IMR-90 (cell line): Measurements from ENCODE around the gene MAP2K5. TPM values are rescaled to one million over a fixed set of nuclear protein-coding genes. Genes with fewer than 3 reads are reported as not detected.

Experiments
- ATAC-seq: fragments of 200-7000 bp; cut with Tn5 transposase; 2 replicates; pipeline ENCODE4 v1.9.1; 2020; ENCODE audit warnings: low read depth, mild to moderate bottlenecking, moderate library complexity
- BruUV-seq: library from RNA; stranded (reverse); fragments of 400-500 nt; replicated peaks from 2 replicates; lab custom pipeline; 2021; lab: Mats Ljungman, UMichigan
- CTCF ChIA-PET: fragments of 300-600 bp; formaldehyde crosslinking; extraction: SDS; loops from one replicate; lab custom pipeline; 2021; ENCODE audit warnings: antibody characterized with exemption; lab: Yijun Ruan, JAX
- POLR2A ChIA-PET: fragments of 300-600 bp; sonication (Branson Sonifier 250); formaldehyde crosslinking; loops from one replicate; lab custom pipeline; 2022; ENCODE audit warnings: antibody characterized with exemption; ENCODE audit not compliant: unreplicated experiment; lab: Charles Lee
- DNase-seq: peaks from one replicate; pipeline ENCODE4 v3.0.0; 2013
- H2AFZ ChIP-seq: replicated peaks from 2 replicates; pipeline ENCODE3; 2013; ENCODE audit warnings: low read length, mild to moderate bottlenecking; ENCODE audit not compliant: poor library complexity
- H2AK5ac ChIP-seq: 2 replicates; pipeline ENCODE4 v1.6.1; 2013; ENCODE audit warnings: low read depth, low read length, inconsistent platforms
- H2AK9ac ChIP-seq: replicated peaks from 2 replicates; pipeline ENCODE3; 2013; ENCODE audit warnings: mild to moderate bottlenecking, low read depth, low read length, moderate library complexity; ENCODE audit not compliant: poor library complexity
- H2BK120ac ChIP-seq: 2 replicates; pipeline ENCODE4 v1.6.1; 2013; ENCODE audit warnings: low read depth, low read length, inconsistent platforms
- H2BK15ac ChIP-seq: 3 replicates; pipeline ENCODE4 v1.6.1; 2013; ENCODE audit warnings: low read depth, low read length, inconsistent platforms
- H2BK20ac ChIP-seq: 2 replicates; pipeline ENCODE4 v1.6.1; 2013; ENCODE audit warnings: low read depth, mild to moderate bottlenecking, inconsistent platforms, low read length, moderate library complexity
- H2BK5ac ChIP-seq: 2 replicates; pipeline ENCODE4 v1.6.1; 2013; ENCODE audit warnings: mild to moderate bottlenecking, low read depth, low read length, inconsistent platforms; ENCODE audit not compliant: poor library complexity, severe bottlenecking
- H3K14ac ChIP-seq: replicated peaks from 2 replicates; pipeline ENCODE4 v1.6.1; 2013; ENCODE audit warnings: low read depth, low read length, inconsistent platforms
- H3K18ac ChIP-seq: 2 replicates; pipeline ENCODE4 v1.6.1; 2013; ENCODE audit warnings: low read depth, low read length, control low read depth
- H3K23ac ChIP-seq: 2 replicates; pipeline ENCODE4 v1.6.1; 2013; ENCODE audit warnings: low read depth, low read length, inconsistent platforms
- H3K27ac ChIP-seq: 2 replicates; pipeline ENCODE4 v1.5.1; 2013; ENCODE audit warnings: mild to moderate bottlenecking, control low read depth, low read length; ENCODE audit not compliant: insufficient read depth
- H3K27me3 ChIP-seq: 2 replicates; pipeline ENCODE4 v1.6.1; 2013; ENCODE audit warnings: low read length; ENCODE audit not compliant: control insufficient read depth, insufficient read depth
- H3K36me3 ChIP-seq: 2 replicates; pipeline ENCODE4 v1.6.1; 2013; ENCODE audit warnings: low read length, mixed read lengths; ENCODE audit not compliant: control insufficient read depth, insufficient read depth
- H3K4ac ChIP-seq: 2 replicates; pipeline ENCODE4 v1.6.1; 2013; ENCODE audit warnings: low read depth, low read length, inconsistent platforms
- H3K4me1 ChIP-seq: 2 replicates; pipeline ENCODE4 v1.6.1; 2013; ENCODE audit warnings: low read length, mixed read lengths; ENCODE audit not compliant: control insufficient read depth, insufficient read depth
- H3K4me2 ChIP-seq: 2 replicates; pipeline ENCODE4 v1.6.1; 2013; ENCODE audit warnings: low read depth, mild to moderate bottlenecking, control low read depth, low read length, moderate library complexity
- H3K4me3 ChIP-seq: 2 replicates; pipeline ENCODE4 v1.5.1; 2013; ENCODE audit warnings: low read depth, mild to moderate bottlenecking, control low read depth, low read length, moderate library complexity; ENCODE audit not compliant: insufficient read depth
- H3K56ac ChIP-seq: 2 replicates; pipeline ENCODE4 v1.6.1; 2013; ENCODE audit warnings: low read length, inconsistent platforms; ENCODE audit not compliant: insufficient read depth; ENCODE audit errors: extremely low read depth
- H3K79me1 ChIP-seq, 2 experiments: 2 replicates each; pipeline ENCODE4 v1.6.1; 2013; ENCODE audit warnings: low read length in 2 of 2, inconsistent platforms in 1 of 2, low read depth in 1 of 2
- H3K9ac ChIP-seq: 2 replicates; pipeline ENCODE4 v1.6.1; 2013; ENCODE audit warnings: low read depth, low read length, control low read depth
- H3K9me1 ChIP-seq: 2 replicates; pipeline ENCODE4 v1.6.1; 2013; ENCODE audit warnings: low read length, inconsistent platforms; ENCODE audit not compliant: insufficient read depth
- H3K9me3 ChIP-seq: 2 replicates; pipeline ENCODE4 v1.6.1; 2013; ENCODE audit warnings: low read length; ENCODE audit not compliant: control insufficient read depth, insufficient read depth
- H4K20me1 ChIP-seq: 2 replicates; pipeline ENCODE4 v1.6.1; 2013; ENCODE audit warnings: low read length, inconsistent platforms; ENCODE audit not compliant: insufficient read depth
- H4K5ac ChIP-seq: 2 replicates; pipeline ENCODE4 v1.6.1; 2013; ENCODE audit warnings: mild to moderate bottlenecking, low read depth, low read length, control low read depth
- H4K8ac ChIP-seq, 2 experiments: 2 replicates each; pipeline ENCODE4 v1.6.1; 2013; ENCODE audit warnings: low read depth in 2 of 2, low read length in 2 of 2, control low read depth in 1 of 2, inconsistent platforms in 1 of 2
- H4K91ac ChIP-seq: 2 replicates; pipeline ENCODE4 v1.6.1; 2013; ENCODE audit warnings: low read depth, low read length, inconsistent platforms; ENCODE audit not compliant: insufficient read depth
- RAD21 ChIP-seq: IDR thresholded peaks from 2 replicates; pipeline ENCODE4 v1.6.1; 2012; ENCODE audit warnings: low read length, improper control_type of control experiment
- WGBS, 2 experiments: methylation state at CpG; one replicate each; pipeline versions ENCODE4 v1.1.5 to v1.1.7; 2013; ENCODE audit warnings: missing lambda C conversion rate in 2 of 2; ENCODE audit not compliant: insufficient read length in 1 of 2; ENCODE audit errors: extremely low coverage in 2 of 2; 5-methylcytosine and 5-hydroxymethylcytosine counted together
- dilution Hi-C: fragments of 300-500 bp; cut with HindIII; formaldehyde crosslinking; loops from one replicate; pipeline ENCODE4 v1.14.3; 2018; ENCODE audit warnings: low sequenced_read_pairs; ENCODE audit not compliant: unreplicated experiment
- in situ Hi-C: fragments of 300-500 bp; cut with MboI; formaldehyde crosslinking; loops from 3 replicates; pipeline ENCODE4 v1.14.3; 2019; ENCODE audit warnings: low sequenced_read_pairs, inconsistent platforms, mixed read lengths
- intact Hi-C: fragments of 100-400 bp; cut with micrococcal nuclease; formaldehyde crosslinking; loops from 2 replicates; pipeline ENCODE4 v1.10.0; 2022
- polyA plus RNA-seq, 3 experiments: library from polyadenylated mRNA; depleted of rRNA; stranded (reverse); fragments of >200 nt; gene quantifications; 2 replicates each; pipeline ENCODE4 v1.2.3, GENCODE V29; 2012; ENCODE audit warnings: low replicate concordance in 1 of 3
- total RNA-seq: library from RNA; depleted of rRNA; stranded (reverse); fragments of >200 nt; gene quantifications from 2 replicates; pipeline ENCODE4 v1.2.3, GENCODE V29; 2012

MAP2K5 gene
- total and polyA plus RNA-seq, 2 of the 4 experiments (the other 2 are of a cell fraction) = 1.6 to 6.1 TPM

- Histone ChIP-seq H2BK5ac (no peak overlapping the region), H2AK5ac (no peak overlapping the region), H3K18ac (no peak overlapping the region), H2BK20ac (no peak overlapping the region), H4K5ac (no peak overlapping the region), H2BK120ac (no peak overlapping the region), H2BK15ac (no peak overlapping the region), H3K23ac (no peak overlapping the region; the same call in 1 of the 2 replicates), H2AFZ (no peak overlapping the region), H3K4me2 (no peak overlapping the region), H3K79me1 (no peaks in the 10 kb centered on the region; a peak in 1 of 4 replicates), H3K4ac (no peak overlapping the region), H4K8ac (no peak overlapping the region), H3K4me3 (no peak overlapping the region), H3K56ac (no peak overlapping the region), H3K4me1 (peaks cover 3% of the 10 kb centered on the region; the same call in 1 of the 2 replicates), H3K14ac (no peak overlapping the region), H2AK9ac (no peak overlapping the region), H3K27ac (no peak overlapping the region), H3K36me3 (no peaks in the 10 kb centered on the region), H3K9me1 (no peaks in the 10 kb centered on the region; the same call in 1 of the 2 replicates), H3K9ac (no peak overlapping the region), H3K27me3 (peaks cover 90% of the 10 kb centered on the region), H3K9me3 (peaks cover 19% of the 10 kb centered on the region), H4K91ac (no peak overlapping the region), H4K20me1 (peaks cover 31% of the 10 kb centered on the region)
- TF ChIP-seq RAD21 = no peak
- dilution Hi-C loops (no loop called here), in situ Hi-C loops (no loop called here), intact Hi-C loops (no loop called here)
- ChIA-PET POLR2A (interaction anchor here (0.6 kb wide), 1 partner anchor 332 kb away, joined by 4 read pairs; no protein-coding TSS in a partner anchor), CTCF (no interaction called here)
- DNase-seq = no peak
- WGBS, 2 experiments = 4% methylated on average over 16 of the region's 43 CpGs; no CpG with 5 or more reads in 1 of the 2 experiments
- ATAC-seq = no peak
- BruUV-seq = no TSS peak
Observed at GRCh38 chr15:67821784-67822440, 279.4 kb downstream of the MAP2K5 start.
